Endothelial cell of umbilical vein (primary cell): ENCODE measurements around the gene ATRIP. TPM values are rescaled to one million over a fixed set of nuclear protein-coding genes. Genes with fewer than 3 reads are reported as not detected.
A peak's percentile ranks its signal among the peaks of the same experiment; 100 is the strongest.

ENCODE experiments used
- BruUV-seq: library from RNA; stranded (reverse); fragments of 400-500 nt; replicated peaks from 2 replicates; lab custom pipeline; 2021; lab: Mats Ljungman, UMichigan
- CTCF ChIA-PET: fragments of 300-600, 350-600 bp; sonication (Branson Sonifier 250); formaldehyde crosslinking; loops from one replicate; lab custom pipeline; 2021; ENCODE audit warnings: antibody characterized with exemption, inconsistent platforms; lab: Charles Lee
- POLR2A ChIA-PET: fragments of 300-600, 350-600 bp; sonication (Branson Sonifier 250); formaldehyde crosslinking; loops from one replicate; lab custom pipeline; 2021; ENCODE audit warnings: antibody characterized with exemption, inconsistent platforms; lab: Charles Lee
- DNase-seq: peaks from one replicate; pipeline ENCODE4 v3.0.0-alpha.2; 2011; ENCODE audit warnings: low read depth, low spot score
- FAIRE-seq: peaks from 2 replicates; lab custom pipeline; 2011; peaks lifted over from hg19 to GRCh38; lab: Jason Lieb, UNC
- H2AFZ ChIP-seq: 2 replicates; pipeline ENCODE4 v1.6.0; 2012; ENCODE audit warnings: low read depth, low read length, control low read depth, inconsistent platforms
- H3K27ac ChIP-seq: 2 replicates; pipeline ENCODE4 v1.5.1; 2011; ENCODE audit warnings: low read depth, mild to moderate bottlenecking, control low read depth, low read length, moderate library complexity; ENCODE audit not compliant: insufficient read depth
- H3K27me3 ChIP-seq, 2 experiments: 2 replicates each; pipeline versions ENCODE4 v1.6.0 to v1.6.1; 2011; ENCODE audit warnings: low read length in 2 of 2, mixed read lengths in 1 of 2; ENCODE audit not compliant: control insufficient read depth in 2 of 2, insufficient read depth in 2 of 2
- H3K36me3 ChIP-seq, 2 experiments: 2 replicates in 1 of 2; 3 replicates in 1 of 2; pipeline ENCODE4 v1.5.1; 2011; ENCODE audit warnings: low read length in 2 of 2, mild to moderate bottlenecking in 1 of 2, moderate library complexity in 1 of 2; ENCODE audit not compliant: control insufficient read depth in 2 of 2, insufficient read depth in 2 of 2; ENCODE audit errors: extremely low read depth in 1 of 2
- H3K4me1 ChIP-seq: 3 replicates; pipeline ENCODE4 v1.5.1; 2011; ENCODE audit warnings: mild to moderate bottlenecking, low read length; ENCODE audit not compliant: control insufficient read depth, insufficient read depth; ENCODE audit errors: extremely low read depth
- H3K4me2 ChIP-seq: 2 replicates; pipeline ENCODE4 v1.6.1; 2011; ENCODE audit warnings: low read length, control low read depth, mixed read lengths; ENCODE audit not compliant: insufficient read depth
- H3K4me3 ChIP-seq, 3 experiments: fragments of 200-600 bp in 1 of 3; sonication (generic), shearing (Covaris generic) in 1 of 3; replicated peaks in 1 of 3; 2 replicates each; pipeline ENCODE4 v1.5.1; 2011 to 2016; ENCODE audit warnings: control low read depth in 3 of 3, low read length in 3 of 3, mild to moderate bottlenecking in 2 of 3, inconsistent platforms in 1 of 3, low read depth in 1 of 3, moderate library complexity in 1 of 3; ENCODE audit not compliant: insufficient read depth in 1 of 3
- H3K79me2 ChIP-seq: 2 replicates; pipeline ENCODE4 v1.6.0; 2012; ENCODE audit warnings: low read length, inconsistent platforms; ENCODE audit not compliant: control insufficient read depth, insufficient read depth
- H3K9ac ChIP-seq: replicated peaks from 2 replicates; pipeline ENCODE3; 2011; ENCODE audit warnings: low read length, control low read depth; ENCODE audit not compliant: insufficient read depth; ENCODE audit errors: extremely low read depth
- H3K9me1 ChIP-seq: replicated peaks from 3 replicates; pipeline ENCODE4 v1.6.0; 2011; ENCODE audit warnings: mild to moderate bottlenecking, low read length; ENCODE audit not compliant: control insufficient read depth, insufficient read depth; ENCODE audit errors: extremely low read depth
- H3K9me3 ChIP-seq: replicated peaks from 2 replicates; pipeline ENCODE4 v1.5.1; 2012; ENCODE audit warnings: low read length, inconsistent platforms; ENCODE audit not compliant: control insufficient read depth, insufficient read depth
- H4K20me1 ChIP-seq: replicated peaks from 2 replicates; pipeline ENCODE3; 2011; ENCODE audit warnings: mild to moderate bottlenecking, low read length; ENCODE audit not compliant: control insufficient read depth, insufficient read depth; ENCODE audit errors: extremely low read depth
- CTCF ChIP-seq, 2 donors: IDR thresholded peaks; 1 replicate in 1 of 2; 2 replicates in 1 of 2; pipeline ENCODE4 v1.5.1; 2011; ENCODE audit warnings: low read length in 2 of 2, mild to moderate bottlenecking in 2 of 2, moderate library complexity in 2 of 2, control low read depth in 1 of 2, inconsistent platforms in 1 of 2, low read depth in 1 of 2; ENCODE audit not compliant: insufficient read depth in 1 of 2; ENCODE audit errors: extremely low read depth in 1 of 2
- EZH2 ChIP-seq: IDR thresholded peaks from 2 replicates; pipeline ENCODE4 v1.6.1; 2012; ENCODE audit warnings: borderline replicate concordance, low read depth, mild to moderate bottlenecking, moderate library complexity, low read length, inconsistent platforms; ENCODE audit not compliant: severe bottlenecking
- FOS ChIP-seq: IDR thresholded peaks from 2 replicates; pipeline ENCODE4 v1.6.1; 2011; ENCODE audit warnings: mild to moderate bottlenecking, low read length, moderate library complexity, borderline replicate concordance; ENCODE audit not compliant: insufficient read depth
- GATA2 ChIP-seq: IDR thresholded peaks from 2 replicates; pipeline ENCODE4 v1.7.0; 2011; ENCODE audit warnings: low read depth, mild to moderate bottlenecking, moderate library complexity, mixed read lengths, low read length; ENCODE audit not compliant: insufficient read length, insufficient read depth
- JUN ChIP-seq: IDR thresholded peaks from 2 replicates; pipeline ENCODE4 v1.6.1; 2011; ENCODE audit warnings: borderline replicate concordance, low read depth; ENCODE audit not compliant: insufficient read length, insufficient read depth
- MAX ChIP-seq: IDR thresholded peaks from 2 replicates; pipeline ENCODE4 v1.6.1; 2011; ENCODE audit not compliant: insufficient read depth, insufficient read length
- MYC ChIP-seq: IDR thresholded peaks from one replicate; pipeline ENCODE4 v1.6.1; 2011; ENCODE audit warnings: mild to moderate bottlenecking, low read depth, low read length
- POLR2A ChIP-seq: IDR thresholded peaks from 2 replicates; pipeline ENCODE4 v1.6.1; 2012; ENCODE audit warnings: low read depth, mild to moderate bottlenecking, control low read depth, low read length
- POLR2AphosphoS5 ChIP-seq: IDR thresholded peaks from 2 replicates; pipeline ENCODE4 v1.6.1; 2012; ENCODE audit warnings: low read depth, mild to moderate bottlenecking, control low read depth, low read length, moderate library complexity; ENCODE audit not compliant: insufficient read depth
- dilution Hi-C: fragments of 300-500 bp; cut with MboI; formaldehyde crosslinking; loops from one replicate; pipeline ENCODE4 v1.15.0; 2019; ENCODE audit warnings: low sequenced_read_pairs; ENCODE audit not compliant: extremely low pct_ligation_motif_present
- intact Hi-C: fragments of 100-400 bp; cut with micrococcal nuclease; formaldehyde crosslinking; loops from one replicate; pipeline ENCODE4 v1.10.0; 2022
- polyA plus RNA-seq, 4 experiments: library from polyadenylated mRNA; depleted of rRNA in 3 of 4; stranded (reverse) in 3 of 4; unstranded in 1 of 4; fragments of >200 nt; gene quantifications; 2 replicates each; pipeline versions ENCODE4 v1.2.1 to v1.2.3, GENCODE V29; 2011 to 2012; ENCODE audit warnings: missing spikeins in 1 of 4
- total RNA-seq: library from RNA; stranded (reverse); gene quantifications from 2 replicates; pipeline ENCODE4 v1.2.3, GENCODE V29; 2021

The ATRIP gene
- total and polyA plus RNA-seq, 2 donors (not counting 3 experiments of a cell fraction or from before 2014, with no cell fraction given) = 10.6 to 14.7 TPM

- H3K4me1 ChIP-seq = peaks cover 21% of the 10 kb centered on the region
- H3K36me3 ChIP-seq = peaks cover 0 to 2% of the 10 kb centered on the region in 2 experiments
- DNase-seq (peak; percentile 46), FAIRE-seq (peak; percentile 83)
- TF ChIP-seq EZH2 = no peak
- TF ChIP-seq POLR2A = peak; percentile 59
- no peaks in the 10 kb centered on the region for H4K20me1 ChIP-seq
- no peaks in the 10 kb centered on the region for H3K79me2 ChIP-seq
- CTCF ChIA-PET = interaction anchor here (0.6 to 2.3 kb wide), 6 partner anchors 25 to 67 kb away, joined by 3 to 14 read pairs (median 5); a partner anchor contains a TSS
- peak overlapping the region; percentile 60 for H2AFZ ChIP-seq
- intact Hi-C loops (loop anchor here (2.0 kb wide), 3 partner anchors 45 to 63 kb away; partner anchors contain the start of genes CCDC51, PFKFB4 and TMA7), dilution Hi-C loops (no loop called here)
- H3K4me3 ChIP-seq = peak overlapping the region; percentile 54 to 95 (median 67)
- BruUV-seq = TSS peak; percentile 31
- H3K4me2 ChIP-seq = peak overlapping the region; percentile 56
- no peaks in the 10 kb centered on the region for H3K27me3 ChIP-seq
- H3K9me3 ChIP-seq = no peaks in the 10 kb centered on the region
- H3K9ac ChIP-seq = peak overlapping the region; percentile 82
- no peaks in the 10 kb centered on the region for H3K9me1 ChIP-seq
- POLR2A ChIA-PET = no interaction called here
- peak overlapping the region; percentile 39 for H3K27ac ChIP-seq
Observed at GRCh38 chr3:48503401-48504050, 57.0 kb downstream of the ATRIP start.

- intact Hi-C loops = loop anchor here (2.0 kb wide), 3 partner anchors 45 to 63 kb away; partner anchors contain the start of genes CCDC51, PFKFB4 and TMA7
- H3K9ac ChIP-seq = peak within 1 kb of the TSS; percentile 82
- TSS peak; percentile 39 for BruUV-seq
- CTCF ChIA-PET = interaction anchor here (0.8 to 2.3 kb wide), 11 partner anchors 19 to 103 kb away, joined by 3 to 14 read pairs (median 4); a partner anchor contains a TSS
- H3K4me1 ChIP-seq = peaks cover 21% of the 10 kb centered on the region
- peak within 1 kb of the TSS; percentile 73 for H3K4me2 ChIP-seq
- H3K27me3 ChIP-seq = no peaks in the 10 kb centered on the region
- no peaks in the 10 kb centered on the region for H4K20me1 ChIP-seq
- DNase-seq (peak; percentile 91), FAIRE-seq (peak; percentile 95)
- no peaks in the 10 kb centered on the region for H3K9me1 ChIP-seq
- POLR2A ChIA-PET = no interaction called here
- peaks cover 0 to 2% of the 10 kb centered on the region in 2 experiments for H3K36me3 ChIP-seq
- dilution Hi-C loops = no loop called here
- peak within 1 kb of the TSS; percentile 60 for H2AFZ ChIP-seq
- no peaks in the 10 kb centered on the region for H3K79me2 ChIP-seq
- TF ChIP-seq POLR2AphosphoS5 (peak; percentile 73), EZH2 (no peak), CTCF (IDR thresholded peaks at IDR 0.05; ENCODE audit: extremely low read depth in 1 of 2, insufficient read depth in 1 of 2, low read depth in 1 of 2, low read length in 2 of 2) (no peak), FOS (peak; percentile 74), JUN (no peak), MYC (no peak), MAX (no peak), GATA2 (no peak), POLR2A (peak; percentile 87)
- peak within 1 kb of the TSS; percentile 54 to 95 (median 67) for H3K4me3 ChIP-seq
- no peaks in the 10 kb centered on the region for H3K9me3 ChIP-seq
- H3K27ac ChIP-seq = peak within 1 kb of the TSS; percentile 56
Observed at GRCh38 chr3:48504051-48504946, 57.8 kb downstream of the ATRIP start, which contains the start of gene SHISA5. SHISA5 (minus strand) TSS chr3:48504174; CDS start chr3:48504094, 80 bp downstream.
